Gastrocnemius medialis (tissue), 4 donors: ENCODE data around the gene DCAF5. TPM values are rescaled to one million over a fixed set of nuclear protein-coding genes. Genes with fewer than 3 reads are reported as not detected.
A peak's percentile ranks its signal among the peaks of the same experiment; 100 is the strongest.

ENCODE experiments used
- ATAC-seq, 2 donors: fragments of 150-250 bp; one replicate each; pipeline ENCODE4 v1.9.1; 2016
- DNase-seq, 2 donors: peaks; one replicate each; pipeline ENCODE4 v3.0.0-alpha.2; 2019
- H3K27ac ChIP-seq, 4 donors: fragments of 200-600 bp; sonication (generic); 1 replicate in 1 of 4; 2 replicates in 3 of 4; pipeline ENCODE4 v1.5.1; 2016 to 2018; ENCODE audit warnings: mild to moderate bottlenecking in 2 of 4, moderate library complexity in 1 of 4
- H3K27me3 ChIP-seq, 3 donors: fragments of 200-600 bp; sonication (generic) in 2 of 3; 1 replicate in 1 of 3; 2 replicates in 2 of 3; pipeline versions ENCODE4 v1.5.1 to v1.6.0; 2016 to 2019; ENCODE audit warnings: mild to moderate bottlenecking in 1 of 3, moderate library complexity in 1 of 3
- H3K36me3 ChIP-seq, 2 donors: fragments of 200-600 bp; sonication (generic) in 1 of 2; one replicate each; pipeline ENCODE4 v1.5.1; 2017 to 2018
- H3K4me1 ChIP-seq, 2 donors: fragments of 200-600 bp; sonication (generic) in 1 of 2; one replicate each; pipeline ENCODE4 v1.5.1; 2016 to 2017; ENCODE audit warnings: mild to moderate bottlenecking in 2 of 2
- H3K4me3 ChIP-seq, 4 donors: fragments of 200-600 bp; sonication (generic) in 3 of 4; 1 replicate in 1 of 4; 2 replicates in 3 of 4; pipeline ENCODE4 v1.5.1; 2016 to 2019; ENCODE audit warnings: mild to moderate bottlenecking in 2 of 4
- H3K9me3 ChIP-seq, 3 donors: fragments of 200-600 bp; sonication (generic) in 2 of 3; 1 replicate in 1 of 3; 2 replicates in 2 of 3; pipeline ENCODE4 v1.5.1; 2016 to 2019
- POLR2A ChIP-seq, 2 donors: fragments of 450-650 bp; IDR thresholded peaks; one replicate each; pipeline ENCODE4 v1.6.1; 2017; ENCODE audit warnings: antibody characterized with exemption in 2 of 2, mild to moderate bottlenecking in 2 of 2, moderate library complexity in 2 of 2
- in situ Hi-C, 4 donors: fragments of 200-750 bp; cut with MboI; loops; one replicate each; pipeline versions ENCODE4 v1.15.0 to v1.8.0; 2017; ENCODE audit warnings: low sequenced_read_pairs in 4 of 4
- intact Hi-C: fragments of 100-400 bp; cut with DNase I; formaldehyde crosslinking; loops from one replicate; pipeline ENCODE4 v1.15.1; 2023; ENCODE audit warnings: low total_unique reads
- total RNA-seq, 4 donors: library from RNA; depleted of rRNA; stranded (reverse); fragments of >200 nt; gene quantifications; one replicate each; pipeline versions ENCODE4 v1.1.0 to v1.2.3, GENCODE V29; 2016
- TF ChIP-seq, protein P1 (sequence below), 5 experiments: fragments of 450-650 bp in 3 of 5; fragments of 200-600 bp in 2 of 5; sonication (generic) in 2 of 5; IDR thresholded peaks in 4 of 5; conservative IDR thresholded peaks in 1 of 5; 1 replicate in 4 of 5; 2 replicates in 1 of 5; pipeline ENCODE4 v1.5.1; 2016 to 2019; ENCODE audit warnings: antibody characterized with exemption in 5 of 5, mild to moderate bottlenecking in 3 of 5, moderate library complexity in 3 of 5

DCAF5 gene
- total RNA-seq, 4 donors from 2014 or later, result 45.9 to 96.6 (median 66.8) TPM

DNA sequence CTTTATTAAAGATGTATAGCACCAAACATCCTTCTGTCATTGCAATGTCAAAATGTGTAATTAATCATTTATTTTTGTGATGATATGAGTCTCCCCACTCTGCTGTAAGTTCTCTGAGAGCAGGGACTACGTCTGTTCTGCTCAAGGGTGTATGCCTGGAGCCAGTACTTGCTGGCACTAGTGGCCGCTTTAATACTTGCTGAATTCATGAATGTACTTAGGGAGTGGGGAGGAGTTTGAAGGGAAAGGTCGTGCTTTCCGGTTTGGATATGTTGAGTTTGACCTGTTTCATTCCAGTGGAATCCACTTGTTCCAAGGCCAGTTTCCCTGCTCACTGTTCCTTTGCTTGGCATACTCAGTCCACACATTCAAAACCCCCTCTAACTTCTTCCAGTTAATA lies 1.9 kb upstream of the DCAF5 start:
- no peak for TF ChIP-seq POLR2A (IDR thresholded peaks at IDR 0.05)
- TF ChIP-seq, protein P1, sequence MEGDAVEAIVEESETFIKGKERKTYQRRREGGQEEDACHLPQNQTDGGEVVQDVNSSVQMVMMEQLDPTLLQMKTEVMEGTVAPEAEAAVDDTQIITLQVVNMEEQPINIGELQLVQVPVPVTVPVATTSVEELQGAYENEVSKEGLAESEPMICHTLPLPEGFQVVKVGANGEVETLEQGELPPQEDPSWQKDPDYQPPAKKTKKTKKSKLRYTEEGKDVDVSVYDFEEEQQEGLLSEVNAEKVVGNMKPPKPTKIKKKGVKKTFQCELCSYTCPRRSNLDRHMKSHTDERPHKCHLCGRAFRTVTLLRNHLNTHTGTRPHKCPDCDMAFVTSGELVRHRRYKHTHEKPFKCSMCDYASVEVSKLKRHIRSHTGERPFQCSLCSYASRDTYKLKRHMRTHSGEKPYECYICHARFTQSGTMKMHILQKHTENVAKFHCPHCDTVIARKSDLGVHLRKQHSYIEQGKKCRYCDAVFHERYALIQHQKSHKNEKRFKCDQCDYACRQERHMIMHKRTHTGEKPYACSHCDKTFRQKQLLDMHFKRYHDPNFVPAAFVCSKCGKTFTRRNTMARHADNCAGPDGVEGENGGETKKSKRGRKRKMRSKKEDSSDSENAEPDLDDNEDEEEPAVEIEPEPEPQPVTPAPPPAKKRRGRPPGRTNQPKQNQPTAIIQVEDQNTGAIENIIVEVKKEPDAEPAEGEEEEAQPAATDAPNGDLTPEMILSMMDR (IDR thresholded peaks at IDR 0.05 in 4 of 5, conservative IDR thresholded peaks at IDR 0.05 in 1 of 5), result no peak
- ATAC-seq (no peak), DNase-seq (no peak)
- H3K27me3 ChIP-seq, result no peaks in the 10 kb centered on the region
- H3K4me3 ChIP-seq, result no peak overlapping the region
- H3K4me1 ChIP-seq, result peaks cover 16 to 20% of the 10 kb centered on the region in 2 donors
- no peaks in the 10 kb centered on the region for H3K36me3 ChIP-seq
- H3K27ac ChIP-seq, result no peak overlapping the region
- intact Hi-C loops (loop anchor here (5.0 kb wide), 3 partner anchors 458 to 1537 kb away; partner anchors contain the start of genes ARG2, COX16 and SUSD6), in situ Hi-C loops (no loop called here)
- no peaks in the 10 kb centered on the region for H3K9me3 ChIP-seq

DNA sequence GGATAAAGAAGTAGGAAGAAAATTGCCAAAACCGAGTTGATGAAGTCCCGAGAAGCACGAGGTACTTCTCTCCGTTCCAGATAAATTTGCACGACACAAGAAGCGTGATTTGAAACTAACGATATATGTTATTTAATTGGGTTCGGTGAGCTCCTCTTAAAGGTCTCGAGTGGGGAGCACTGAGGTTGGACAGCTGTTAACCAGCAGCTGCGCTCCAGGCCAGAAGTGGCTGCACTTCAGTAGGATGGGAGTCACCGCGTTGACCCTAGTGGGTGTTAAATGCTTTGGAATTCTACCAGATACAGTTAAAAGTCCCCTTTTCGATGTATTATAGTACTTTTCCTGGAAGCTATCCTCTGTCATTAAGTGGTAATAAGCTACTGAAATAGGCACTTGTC lies 953 bp upstream of the DCAF5 start:
- intact Hi-C loops, result loop anchor here (1.0 to 5.0 kb wide), 6 partner anchors 37 to 1537 kb away; partner anchors contain the start of genes ARG2, COX16, ERH and EXD2
- H3K4me1 ChIP-seq, result peaks cover 21 to 23% of the 10 kb centered on the region in 2 donors

DNA sequence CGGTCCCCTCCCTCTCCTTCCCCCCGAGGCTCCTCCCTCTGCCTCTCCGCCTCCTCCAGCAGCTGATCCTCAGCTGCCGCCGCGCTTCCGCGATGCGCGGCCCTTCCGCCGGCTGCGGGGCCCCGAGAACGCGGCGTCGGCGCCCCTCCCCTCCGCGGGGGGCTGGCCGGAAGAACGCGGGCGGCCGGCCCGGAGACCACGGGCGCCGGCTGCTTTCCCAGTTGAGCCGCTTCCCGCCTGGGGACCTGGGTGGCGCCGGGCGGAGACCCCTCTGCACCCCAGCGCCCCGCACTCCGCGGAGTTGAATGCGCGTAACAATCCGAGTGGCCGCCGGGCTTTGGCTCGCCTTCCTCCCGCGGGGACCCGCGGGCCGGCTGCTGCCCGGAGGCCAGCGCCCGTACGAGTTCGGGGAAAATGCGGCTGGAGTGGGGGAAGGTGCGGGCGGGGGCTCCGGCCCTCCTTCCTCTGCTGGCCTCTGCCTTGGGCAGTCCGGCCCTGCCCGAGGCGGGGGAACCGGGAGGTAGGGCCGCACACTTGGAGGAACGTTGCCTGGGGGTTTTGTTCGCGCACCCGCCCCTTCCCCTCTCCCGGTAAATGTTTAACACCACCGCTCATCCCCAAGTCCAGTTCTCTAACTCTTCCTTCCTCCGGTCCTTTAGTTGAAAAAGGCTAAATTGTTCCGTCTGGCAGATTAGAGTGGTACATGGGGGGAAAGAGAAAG lies 393 bp upstream of the DCAF5 start:
- intact Hi-C loops, result loop anchor here (1.0 to 5.0 kb wide), 6 partner anchors 38 to 1536 kb away; partner anchors contain the start of genes ARG2, COX16, ERH and EXD2
- Histone ChIP-seq H3K27ac (peak overlapping the region; percentile 92 to 98 (median 98)), H3K36me3 (no peaks in the 10 kb centered on the region), H3K27me3 (no peaks in the 10 kb centered on the region), H3K9me3 (no peaks in the 10 kb centered on the region), H3K4me3 (peak overlapping the region; percentile 76 to 99 (median 88)), H3K4me1 (peaks cover 21 to 23% of the 10 kb centered on the region in 2 donors)
- in situ Hi-C loops, result no loop called here
- ATAC-seq (peak; percentile 80 to 91), DNase-seq (peak; percentile 24 to 95)
- TF ChIP-seq POLR2A (IDR thresholded peaks at IDR 0.05), result peak; percentile 89 to 94
- TF ChIP-seq, protein P1 (IDR thresholded peaks at IDR 0.05 in 4 of 5, conservative IDR thresholded peaks at IDR 0.05 in 1 of 5), result peak in 2 of 5 experiments; percentile 24 to 34

More for the DNA sequence above, 953 bp upstream of the DCAF5 start:
- H3K9me3 ChIP-seq, result no peaks in the 10 kb centered on the region
- in situ Hi-C loops, result no loop called here
- peak in 1 of 2 donors; percentile 23 for DNase-seq
- H3K36me3 ChIP-seq, result no peaks in the 10 kb centered on the region
- ATAC-seq, result peak in 1 of 2 donors; percentile 15
- H3K27ac ChIP-seq, result peak overlapping the region; percentile 92 to 98 (median 98)
- H3K4me3 ChIP-seq, result peak overlapping the region; percentile 76 to 99 (median 88)
- no peak for TF ChIP-seq POLR2A (IDR thresholded peaks at IDR 0.05)
- TF ChIP-seq, protein P1 (IDR thresholded peaks at IDR 0.05 in 4 of 5, conservative IDR thresholded peaks at IDR 0.05 in 1 of 5), result no peak
- no peaks in the 10 kb centered on the region for H3K27me3 ChIP-seq

DNA sequence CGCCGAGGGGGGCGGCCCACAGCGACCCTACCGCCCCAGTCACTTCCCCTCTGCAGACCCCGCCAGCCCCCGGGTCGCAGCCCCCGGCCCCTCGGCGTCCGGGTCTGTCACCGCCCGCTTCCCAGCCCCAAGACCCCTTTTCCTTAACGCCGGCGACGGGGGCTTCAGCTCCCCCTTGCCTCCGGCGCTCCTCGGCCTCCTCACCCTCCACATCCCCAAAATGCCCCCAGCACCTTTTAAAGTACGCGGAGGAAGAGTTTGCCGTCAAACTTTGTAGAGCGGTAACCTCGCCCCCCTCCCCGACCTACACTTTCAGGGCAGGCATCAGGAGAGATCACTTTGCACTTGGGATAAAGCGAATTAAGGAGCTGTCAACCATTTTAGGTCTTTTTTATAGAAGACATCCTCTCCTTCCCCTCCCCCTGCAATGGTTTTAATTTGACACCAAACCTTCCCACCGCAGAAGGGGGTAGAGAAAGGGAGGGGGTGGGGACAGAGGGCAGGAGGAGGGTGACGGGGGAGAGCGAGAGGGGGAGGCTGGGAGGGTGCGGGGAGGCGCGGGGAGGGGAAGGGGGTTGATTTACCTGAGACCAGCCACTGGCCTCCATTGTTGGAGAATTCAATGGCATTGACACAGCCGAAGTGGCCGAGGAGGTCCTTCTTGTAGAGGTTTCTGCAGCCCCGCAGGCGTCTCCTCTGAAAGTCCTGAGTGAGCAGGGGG lies 578 bp downstream of the DCAF5 start:
- peaks cover 24 to 26% of the 10 kb centered on the region in 2 donors for H3K4me1 ChIP-seq
- H3K4me3 ChIP-seq, result peak overlapping the region; percentile 76 to 99 (median 88)
- in situ Hi-C loops (no loop called here), intact Hi-C loops (loop anchor here (2.0 to 5.0 kb wide), 4 partner anchors 62 to 1535 kb away; partner anchors contain the start of genes ARG2, COX16 and SUSD6)
- no peaks in the 10 kb centered on the region for H3K27me3 ChIP-seq
- no peak for TF ChIP-seq POLR2A (IDR thresholded peaks at IDR 0.05)
- TF ChIP-seq, protein P1 (IDR thresholded peaks at IDR 0.05 in 4 of 5, conservative IDR thresholded peaks at IDR 0.05 in 1 of 5), result no peak
- H3K36me3 ChIP-seq, result no peaks in the 10 kb centered on the region
- peak overlapping the region; percentile 92 to 98 (median 98) for H3K27ac ChIP-seq
- H3K9me3 ChIP-seq, result no peaks in the 10 kb centered on the region
- ATAC-seq, result peak; percentile 43 to 47
- peak; percentile 50 for DNase-seq
